Umbilical cord (tissue), 2 donors: ENCODE data around the gene CSHL1. TPM values are rescaled to one million over a fixed set of nuclear protein-coding genes. Genes with fewer than 3 reads are reported as not detected.
"Not testable (repeated sequence)": the region's sequence is repeated elsewhere in the genome, so short reads cannot be mapped to it uniquely, and the experiment has no call there.

ENCODE experiments used
- DNase-seq: peaks from one replicate; pipeline ENCODE4 v3.0.0-alpha.2; 2015; ENCODE audit warnings: low spot score
- total RNA-seq: library from RNA; depleted of rRNA; stranded (reverse); fragments of >200 nt; gene quantifications from one replicate; pipeline ENCODE4 v1.2.3, GENCODE V29; 2014; ENCODE audit warnings: low replicate concordance; ENCODE audit not compliant: insufficient read depth

Gene CSHL1
- total RNA-seq, 1 donor from 2014 or later: 5.5 TPM

- DNase-seq: not testable (repeated sequence)
Measured at GRCh38 chr17:63918789-63919305, 7.8 kb upstream of the CSHL1 start, which contains the start of gene GH1. GH1 (minus strand) TSS chr17:63918839; CDS start chr17:63918776, 63 bp downstream.

- no peak for DNase-seq
Measured at GRCh38 chr17:63918305-63918704, 7.2 kb upstream of the CSHL1 start.

- DNase-seq: no peak
Measured at GRCh38 chr17:63917646-63918045, 6.6 kb upstream of the CSHL1 start.

- not testable (repeated sequence) for DNase-seq
Measured at GRCh38 chr17:63917206-63917605, 6.1 kb upstream of the CSHL1 start.

- no peak for DNase-seq
Measured at GRCh38 chr17:63916566-63917185, 5.6 kb upstream of the CSHL1 start.

- DNase-seq: not testable (repeated sequence)
Measured at GRCh38 chr17:63915753-63916152, 4.7 kb upstream of the CSHL1 start.

- DNase-seq: no peak
Measured at GRCh38 chr17:63914471-63914870, 3.4 kb upstream of the CSHL1 start.

- peak; percentile 9 for DNase-seq
Measured at GRCh38 chr17:63911657-63912100, 621 bp upstream of the CSHL1 start.

GRCh38 chr17:63910096-63910495 is 962 bp downstream of the CSHL1 start:
- DNase-seq: no peak

GRCh38 chr17:63909586-63909985 is 1.5 kb downstream of the CSHL1 start:
- not testable (repeated sequence) for DNase-seq

GRCh38 chr17:63907161-63907778 is 3.8 kb downstream of the CSHL1 start:
- DNase-seq: not testable (repeated sequence)

GRCh38 chr17:63904796-63905195 is 6.3 kb downstream of the CSHL1 start:
- DNase-seq: not testable (repeated sequence)

- DNase-seq: not testable (repeated sequence)
Measured at GRCh38 chr17:63903787-63904201, 7.3 kb downstream of the CSHL1 start.

GRCh38 chr17:63901971-63902370 is 9.1 kb downstream of the CSHL1 start:
- not testable (repeated sequence) for DNase-seq

GRCh38 chr17:63898899-63899798 is 11.9 kb downstream of the CSHL1 start:
- DNase-seq: not testable (repeated sequence)

- DNase-seq: not testable (repeated sequence)
Measured at GRCh38 chr17:63896524-63897354, 14.3 kb downstream of the CSHL1 start, which contains the start of gene CSH1. CSH1 (minus strand) TSS chr17:63896574; CDS start chr17:63896511, 63 bp downstream.

- DNase-seq: not testable (repeated sequence)
Measured at GRCh38 chr17:63894821-63895220, 16.2 kb downstream of the CSHL1 start.

- not testable (repeated sequence) for DNase-seq
Measured at GRCh38 chr17:63894021-63894420, 17.0 kb downstream of the CSHL1 start.

GRCh38 chr17:63892316-63893037 is 18.6 kb downstream of the CSHL1 start:
- not testable (repeated sequence) for DNase-seq
